HEK293 (cell line): ENCODE results near the gene COPG1.

Source experiments
- CTCF ChIA-PET: fragments of 350-600 bp; formaldehyde crosslinking; extraction: SDS; loops from one replicate; lab custom pipeline; 2021; ENCODE audit warnings: antibody characterized with exemption; lab: Yijun Ruan, JAX
- POLR2A ChIA-PET: fragments of 300-600 bp; formaldehyde crosslinking; extraction: SDS; loops from one replicate; lab custom pipeline; 2020; ENCODE audit warnings: antibody characterized with exemption, inconsistent platforms; lab: Yijun Ruan, JAX
- H3K27ac ChIP-seq: fragments of 200-500 bp; sonication (Bioruptor generic); 2 replicates; pipeline ENCODE4 v1.5.1; 2014; ENCODE audit warnings: low read depth, low read length, control low read depth, inconsistent platforms; ENCODE audit errors: extremely low read depth
- H3K36me3 ChIP-seq, 2 experiments: fragments of 200-500 bp in 1 of 2; sonication (Bioruptor generic) in 1 of 2; 1 replicate in 1 of 2; 2 replicates in 1 of 2; pipeline ENCODE4 v1.5.1; 2014 to 2017; ENCODE audit warnings: inconsistent platforms in 2 of 2, low read length in 2 of 2; ENCODE audit not compliant: control insufficient read depth in 2 of 2, insufficient read depth in 1 of 2
- H3K4me1 ChIP-seq: fragments of 200-500 bp; sonication (Bioruptor generic); 2 replicates; pipeline ENCODE4 v1.5.1; 2014; ENCODE audit warnings: mild to moderate bottlenecking, low read length, inconsistent platforms; ENCODE audit not compliant: control insufficient read depth, insufficient read depth
- H3K4me3 ChIP-seq: 2 replicates; pipeline ENCODE4 v1.5.1; 2011; ENCODE audit warnings: low read depth, mild to moderate bottlenecking, control low read depth, low read length, moderate library complexity
- H3K9me3 ChIP-seq: fragments of 200-500 bp; sonication (Bioruptor generic); 2 replicates; pipeline ENCODE4 v1.5.1; 2014; ENCODE audit warnings: low read depth, low read length, inconsistent platforms; ENCODE audit not compliant: control insufficient read depth, insufficient read depth
- BCL6B ChIP-seq: fragments of 450-650 bp; formaldehyde crosslinking; IDR thresholded peaks from 2 replicates; pipeline ENCODE4 v1.5.1; 2017; ENCODE audit warnings: missing biosample characterization, missing genetic modification characterization
- CTCF ChIP-seq: fragments of 450-650 bp; formaldehyde crosslinking; IDR thresholded peaks from 2 replicates; pipeline ENCODE4 v1.5.1; 2016; ENCODE audit warnings: missing biosample characterization, missing genetic modification characterization
- ELK4 ChIP-seq: IDR thresholded peaks from 2 replicates; pipeline ENCODE4 v1.6.1; 2011; ENCODE audit warnings: mild to moderate bottlenecking, low read depth, low read length, borderline replicate concordance
- HIC1 ChIP-seq: fragments of 450-650 bp; formaldehyde crosslinking; IDR thresholded peaks from 2 replicates; pipeline ENCODE4 v1.5.1; 2016; ENCODE audit warnings: missing biosample characterization, missing genetic modification characterization
- IKZF3 ChIP-seq: fragments of 450-650 bp; IDR thresholded peaks from 2 replicates; pipeline ENCODE4 v1.5.0; 2018; ENCODE audit warnings: missing biosample characterization, mild to moderate bottlenecking, missing genetic modification characterization, moderate library complexity
- ZFP69B ChIP-seq: fragments of 450-650 bp; formaldehyde crosslinking; IDR thresholded peaks from 2 replicates; pipeline ENCODE4 v1.5.1; 2016; ENCODE audit warnings: missing biosample characterization, missing genetic modification characterization
- ZNF146 ChIP-seq: fragments of 450-650 bp; formaldehyde crosslinking; IDR thresholded peaks from 2 replicates; pipeline ENCODE4 v1.5.1; 2016; ENCODE audit warnings: missing biosample characterization, missing genetic modification characterization
- ZNF175 ChIP-seq: fragments of 450-650 bp; formaldehyde crosslinking; IDR thresholded peaks from 2 replicates; pipeline ENCODE4 v1.5.1; 2016; ENCODE audit warnings: missing biosample characterization, missing genetic modification characterization
- ZNF211 ChIP-seq: fragments of 450-650 bp; formaldehyde crosslinking; IDR thresholded peaks from 2 replicates; pipeline ENCODE4 v1.5.1; 2016; ENCODE audit warnings: low read depth, missing biosample characterization, missing genetic modification characterization
- ZNF37A ChIP-seq: fragments of 450-650 bp; IDR thresholded peaks from 2 replicates; pipeline ENCODE4 v1.5.1; 2018; ENCODE audit warnings: missing biosample characterization, missing genetic modification characterization
- ZNF391 ChIP-seq: fragments of 450-650 bp; formaldehyde crosslinking; IDR thresholded peaks from 2 replicates; pipeline ENCODE4 v1.5.1; 2016; ENCODE audit warnings: low read depth, missing biosample characterization, missing genetic modification characterization, borderline replicate concordance
- ZNF416 ChIP-seq: fragments of 450-650 bp; formaldehyde crosslinking; IDR thresholded peaks from 2 replicates; pipeline ENCODE4 v1.5.1; 2016; ENCODE audit warnings: missing biosample characterization, missing genetic modification characterization
- ZNF433 ChIP-seq: fragments of 450-650 bp; formaldehyde crosslinking; IDR thresholded peaks from 2 replicates; pipeline ENCODE4 v1.5.1; 2016; ENCODE audit warnings: missing biosample characterization, missing genetic modification characterization, low read depth
- ZNF449 ChIP-seq: fragments of 450-650 bp; formaldehyde crosslinking; IDR thresholded peaks from 2 replicates; pipeline ENCODE4 v1.5.1; 2017; ENCODE audit warnings: missing biosample characterization, mild to moderate bottlenecking, missing genetic modification characterization, moderate library complexity
- ZNF488 ChIP-seq: fragments of 450-650 bp; formaldehyde crosslinking; IDR thresholded peaks from 2 replicates; pipeline ENCODE4 v1.5.1; 2016; ENCODE audit warnings: missing biosample characterization, missing genetic modification characterization
- ZNF558 ChIP-seq: fragments of 450-650 bp; formaldehyde crosslinking; IDR thresholded peaks from 2 replicates; pipeline ENCODE4 v1.5.1; 2016; ENCODE audit warnings: missing biosample characterization, missing genetic modification characterization
- ZNF830 ChIP-seq: fragments of 450-650 bp; IDR thresholded peaks from 2 replicates; pipeline ENCODE4 v1.5.0; 2018; ENCODE audit warnings: missing biosample characterization, missing genetic modification characterization, low read depth, mild to moderate bottlenecking, moderate library complexity
- ZNF843 ChIP-seq: fragments of 450-650 bp; formaldehyde crosslinking; IDR thresholded peaks from 2 replicates; pipeline ENCODE4 v1.5.1; 2016; ENCODE audit warnings: missing biosample characterization, missing genetic modification characterization

COPG1 gene

GRCh38 chr3:129321887-129322286 is 72.5 kb downstream of the COPG1 start:
- H3K4me3 ChIP-seq = no peak overlapping the region
- H3K4me1 ChIP-seq = no peaks in the 10 kb centered on the region
- no peaks in the 10 kb centered on the region for H3K9me3 ChIP-seq
- CTCF ChIA-PET = interaction anchor here (0.6 kb wide), 1 partner anchor 556 kb away, joined by 4 read pairs; no protein-coding TSS in a partner anchor
- H3K27ac ChIP-seq = no peak overlapping the region
- no peak for TF ChIP-seq HIC1 (tag by site-specific recombination)
- no peak for TF ChIP-seq ZNF211 (tag by site-specific recombination)
- no peak for TF ChIP-seq ELK4
- TF ChIP-seq ZNF37A (tag by site-specific recombination) = no peak
- no peak for TF ChIP-seq ZNF488
- TF ChIP-seq ZNF433 = no peak
- TF ChIP-seq ZNF391 (tag by site-specific recombination) = no peak
- TF ChIP-seq ZNF175 (tag by site-specific recombination) = no peak
- no peak for TF ChIP-seq ZNF416 (tag by site-specific recombination)
- no peak for TF ChIP-seq ZNF843 (tag by site-specific recombination)
- TF ChIP-seq ZNF449 = no peak
- no peak for TF ChIP-seq IKZF3 (tag by site-specific recombination)
- TF ChIP-seq ZNF830 (tag by site-specific recombination) = no peak
- no peak for TF ChIP-seq CTCF (tag by site-specific recombination)
- TF ChIP-seq ZNF146 (tag by site-specific recombination) = no peak
- no peak for TF ChIP-seq ZNF558 (tag by site-specific recombination)
- TF ChIP-seq ZFP69B (tag by site-specific recombination) = no peak
- TF ChIP-seq BCL6B (tag by site-specific recombination) = no peak
- H3K36me3 ChIP-seq = peaks cover 0 to 38% of the 10 kb centered on the region in 2 experiments; a peak in 1 of 3 replicates
- POLR2A ChIA-PET = no interaction called here
